GM12875 (cell line): ENCODE results near the gene NR4A1.
A peak's percentile ranks its signal among the peaks of the same experiment; 100 is the strongest.

Source experiments
- H3K4me3 ChIP-seq: one replicate; pipeline ENCODE4 v1.5.1; 2011; ENCODE audit warnings: low read depth, low read length, control low read depth
- TF ChIP-seq, protein P1 (sequence below): IDR thresholded peaks from 2 replicates; pipeline ENCODE4 v1.5.1; 2011; ENCODE audit warnings: low read depth, mild to moderate bottlenecking, control low read depth, inconsistent platforms, low read length, moderate library complexity, borderline replicate concordance; ENCODE audit not compliant: insufficient read depth

The NR4A1 gene

GRCh38 chr12:52020539-52021336, 30.5 kb upstream of the NR4A1 start:
- TF ChIP-seq, protein P1, sequence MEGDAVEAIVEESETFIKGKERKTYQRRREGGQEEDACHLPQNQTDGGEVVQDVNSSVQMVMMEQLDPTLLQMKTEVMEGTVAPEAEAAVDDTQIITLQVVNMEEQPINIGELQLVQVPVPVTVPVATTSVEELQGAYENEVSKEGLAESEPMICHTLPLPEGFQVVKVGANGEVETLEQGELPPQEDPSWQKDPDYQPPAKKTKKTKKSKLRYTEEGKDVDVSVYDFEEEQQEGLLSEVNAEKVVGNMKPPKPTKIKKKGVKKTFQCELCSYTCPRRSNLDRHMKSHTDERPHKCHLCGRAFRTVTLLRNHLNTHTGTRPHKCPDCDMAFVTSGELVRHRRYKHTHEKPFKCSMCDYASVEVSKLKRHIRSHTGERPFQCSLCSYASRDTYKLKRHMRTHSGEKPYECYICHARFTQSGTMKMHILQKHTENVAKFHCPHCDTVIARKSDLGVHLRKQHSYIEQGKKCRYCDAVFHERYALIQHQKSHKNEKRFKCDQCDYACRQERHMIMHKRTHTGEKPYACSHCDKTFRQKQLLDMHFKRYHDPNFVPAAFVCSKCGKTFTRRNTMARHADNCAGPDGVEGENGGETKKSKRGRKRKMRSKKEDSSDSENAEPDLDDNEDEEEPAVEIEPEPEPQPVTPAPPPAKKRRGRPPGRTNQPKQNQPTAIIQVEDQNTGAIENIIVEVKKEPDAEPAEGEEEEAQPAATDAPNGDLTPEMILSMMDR = peak; percentile 80

GRCh38 chr12:52022841-52023181, 28.4 kb upstream of the NR4A1 start:
- TF ChIP-seq, protein P1 = no peak
- no peak overlapping the region for H3K4me3 ChIP-seq

More at GRCh38 chr12:52020539-52021336, 30.5 kb upstream of the NR4A1 start:
- H3K4me3 ChIP-seq = no peak overlapping the region

DNA sequence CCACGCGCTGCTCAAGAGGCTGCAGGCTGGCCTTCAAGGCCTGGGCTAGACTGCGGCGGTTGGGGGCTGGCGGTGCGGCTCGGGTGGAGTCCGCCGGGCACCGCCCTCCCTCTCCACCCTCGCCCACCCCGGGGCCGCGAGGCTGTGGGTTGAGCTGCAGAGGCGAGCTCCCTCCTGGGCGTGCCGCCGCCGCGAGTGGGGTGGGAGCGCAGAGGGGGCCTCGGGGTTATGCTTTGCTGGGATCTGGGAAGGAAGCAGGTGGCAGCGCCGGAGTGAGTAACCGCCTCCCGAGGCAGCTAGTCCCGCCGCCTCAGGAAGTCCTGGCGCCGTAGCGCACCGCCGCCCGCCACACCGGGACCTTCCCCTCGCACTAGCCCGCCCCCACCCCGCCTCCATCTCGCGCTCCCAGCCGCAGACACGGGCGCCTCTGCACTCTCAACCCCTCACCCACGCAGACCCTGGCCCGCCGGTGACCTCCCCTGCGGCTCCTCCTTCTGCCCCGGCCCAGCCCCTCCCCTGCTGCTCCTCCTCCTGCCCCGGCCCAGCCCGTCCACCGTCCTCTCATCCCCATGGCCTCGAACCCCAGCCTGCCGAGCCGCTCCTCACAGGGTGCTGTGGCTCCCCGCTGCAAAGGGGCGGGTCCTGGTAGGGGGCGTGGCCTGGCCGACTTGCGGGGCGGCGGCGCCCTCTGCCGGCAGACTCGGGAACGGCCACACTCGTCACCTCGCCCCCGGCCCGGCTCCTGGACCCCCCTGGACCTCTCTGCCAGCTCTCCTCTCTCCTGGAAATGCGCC, 27.9 kb upstream of the NR4A1 start:
- TF ChIP-seq, protein P1 = peak; percentile 97
- peak overlapping the region; percentile 36 for H3K4me3 ChIP-seq

DNA sequence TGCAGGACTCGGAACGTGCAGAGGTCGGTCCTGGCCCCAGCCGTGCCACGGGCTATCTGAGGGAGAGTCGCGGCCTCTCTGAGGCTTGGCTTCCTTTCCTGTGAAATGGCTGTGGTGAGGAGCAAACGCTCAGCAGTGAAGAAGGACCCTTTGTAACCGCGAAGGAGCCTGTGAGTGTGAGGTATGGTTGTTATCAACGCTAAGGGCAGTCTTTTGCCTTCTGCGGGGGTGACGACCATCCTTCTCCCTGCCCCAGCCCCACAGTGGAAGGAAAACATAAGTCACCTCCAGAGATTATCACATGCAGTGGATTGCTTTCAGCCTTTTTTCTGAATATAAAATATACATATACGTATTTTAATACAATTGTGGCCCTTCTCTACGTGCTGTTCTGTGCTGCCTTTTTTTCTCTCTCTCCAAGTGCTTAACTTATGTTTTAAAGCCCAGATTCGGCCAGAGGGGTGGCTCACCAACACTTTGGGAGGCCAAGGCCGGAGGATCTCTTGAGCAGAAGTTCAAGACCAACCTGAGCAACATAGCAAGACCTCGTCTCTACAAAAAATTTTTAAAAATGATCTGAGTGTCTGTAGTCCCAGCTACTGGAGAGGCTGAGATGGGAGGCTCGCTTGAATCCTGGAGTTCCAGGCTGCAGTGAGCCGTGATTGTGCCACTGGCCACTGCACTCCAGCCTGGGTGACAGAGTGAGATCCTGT, 27.1 kb upstream of the NR4A1 start:
- TF ChIP-seq, protein P1 = no peak
- H3K4me3 ChIP-seq = no peak overlapping the region

DNA sequence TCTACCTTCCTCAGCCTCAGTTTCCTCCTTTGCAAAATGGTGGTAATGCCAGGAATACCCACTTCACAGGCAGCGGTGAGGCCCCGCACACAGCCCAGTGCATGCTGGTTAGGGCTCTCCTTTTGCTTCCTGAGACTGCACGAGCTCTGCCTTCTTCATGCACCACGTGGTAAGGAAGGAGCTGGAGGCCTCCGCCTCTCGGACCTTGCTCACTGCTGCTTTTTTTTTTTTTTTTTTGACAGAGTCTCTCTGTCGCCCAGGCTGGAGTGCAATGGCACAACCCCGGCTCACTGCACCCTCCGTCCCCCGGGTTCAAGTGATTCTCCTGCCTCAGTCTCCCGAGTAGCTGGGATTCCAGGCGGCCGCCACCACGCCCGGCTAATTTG, 26.4 kb upstream of the NR4A1 start:
- H3K4me3 ChIP-seq = no peak overlapping the region

GRCh38 chr12:52026263-52026662, 25.0 kb upstream of the NR4A1 start:
- TF ChIP-seq, protein P1 = no peak
- H3K4me3 ChIP-seq = no peak overlapping the region

More for the DNA sequence above, 26.4 kb upstream of the NR4A1 start:
- TF ChIP-seq, protein P1 = no peak
